Hematopoietic multipotent progenitor cell treated with erythropoietin and hydrocortisone succinate and interleukin-3 and kit ligand, for 17 days (in vitro differentiated cells): Measurements from ENCODE around the gene INO80E.
"Not testable (repeated sequence)": the region's sequence is repeated elsewhere in the genome, so short reads cannot be mapped to it uniquely, and the experiment has no call there.

ENCODE experiments used
- DNase-seq: peaks from one replicate; pipeline ENCODE4 v3.0.0-alpha.2; 2015; ENCODE audit warnings: low spot score

The INO80E gene

GRCh38 chr16:29995911-29996765 lies at the start of gene INO80E:
Gene INO80E (plus strand): TSS chr16:29996241. CDS start chr16:29996311, 70 bp downstream.
- DNase-seq, result peak; percentile 97

GRCh38 chr16:29947897-29948296 lies 48.1 kb upstream of the INO80E start:
- DNase-seq, result no peak

GRCh38 chr16:29950806-29951461 lies 45.1 kb upstream of the INO80E start:
- no peak for DNase-seq

GRCh38 chr16:29951625-29952365 lies 44.2 kb upstream of the INO80E start:
- DNase-seq, result no peak

GRCh38 chr16:29958756-29959155 lies 37.3 kb upstream of the INO80E start:
- DNase-seq, result no peak

GRCh38 chr16:29959293-29959692 lies 36.7 kb upstream of the INO80E start:
- no peak for DNase-seq

- not testable (repeated sequence) for DNase-seq
Observed at GRCh38 chr16:29959821-29960220, 36.2 kb upstream of the INO80E start.

GRCh38 chr16:29961127-29961478 lies 34.9 kb upstream of the INO80E start:
- no peak for DNase-seq

GRCh38 chr16:29961479-29962343 lies 34.3 kb upstream of the INO80E start, which contains the start of gene TMEM219:
Gene TMEM219 (plus strand): TSS chr16:29962079. CDS start chr16:29963144, 1,065 bp downstream.
- peak; percentile 79 for DNase-seq

- DNase-seq, result no peak
Observed at GRCh38 chr16:29962344-29962994, 33.6 kb upstream of the INO80E start.

- DNase-seq, result no peak
Observed at GRCh38 chr16:29963021-29963743, 32.9 kb upstream of the INO80E start.

- no peak for DNase-seq
Observed at GRCh38 chr16:29968205-29968604, 27.8 kb upstream of the INO80E start.

GRCh38 chr16:29971304-29971703 lies 24.7 kb upstream of the INO80E start:
- no peak for DNase-seq

GRCh38 chr16:29972500-29972899 lies 23.5 kb upstream of the INO80E start:
- DNase-seq, result no peak

- no peak for DNase-seq
Observed at GRCh38 chr16:29972992-29973383, 23.1 kb upstream of the INO80E start.

- DNase-seq, result peak; percentile 90
Observed at GRCh38 chr16:29973384-29974246, 22.4 kb upstream of the INO80E start, which contains the start of gene TAOK2. Gene TAOK2 (plus strand): TSS chr16:29973868. CDS start chr16:29977773, 3,905 bp downstream.

- DNase-seq, result no peak
Observed at GRCh38 chr16:29974291-29975133, 21.5 kb upstream of the INO80E start.

GRCh38 chr16:29975134-29975538 lies 20.9 kb upstream of the INO80E start:
- no peak for DNase-seq
